Neuronal stem cell (in vitro differentiated cells): Measurements from ENCODE around the gene ZNF557.

Experiments used
- DNase-seq: peaks from one replicate; pipeline ENCODE4 v3.0.0-alpha.2; 2013; ENCODE audit warnings: low spot score
- H2AFZ ChIP-seq: one replicate; pipeline ENCODE4 v1.6.1; 2013; ENCODE audit warnings: mild to moderate bottlenecking, low read length, inconsistent platforms
- H2AK5ac ChIP-seq: 2 replicates; pipeline ENCODE4 v1.6.1; 2013; ENCODE audit warnings: low read depth, mild to moderate bottlenecking, inconsistent platforms, low read length, moderate library complexity, mixed read lengths
- H2BK120ac ChIP-seq: 2 replicates; pipeline ENCODE4 v1.6.1; 2013; ENCODE audit warnings: low read depth, mild to moderate bottlenecking, inconsistent platforms, low read length, moderate library complexity, mixed read lengths
- H2BK12ac ChIP-seq: one replicate; pipeline ENCODE4 v1.6.1; 2013; ENCODE audit warnings: low read length, inconsistent platforms
- H2BK15ac ChIP-seq: 2 replicates; pipeline ENCODE4 v1.6.1; 2013; ENCODE audit warnings: mild to moderate bottlenecking, low read length, inconsistent platforms, mixed read lengths
- H2BK5ac ChIP-seq: one replicate; pipeline ENCODE4 v1.6.1; 2013; ENCODE audit warnings: inconsistent platforms, mild to moderate bottlenecking, low read length, moderate library complexity
- H3K14ac ChIP-seq: one replicate; pipeline ENCODE4 v1.6.1; 2013; ENCODE audit warnings: low read length, inconsistent platforms
- H3K18ac ChIP-seq: 2 replicates; pipeline ENCODE4 v1.6.1; 2013; ENCODE audit warnings: low read length, inconsistent platforms
- H3K23ac ChIP-seq: 2 replicates; pipeline ENCODE4 v1.6.1; 2013; ENCODE audit warnings: low read depth, mild to moderate bottlenecking, mixed read lengths, low read length, inconsistent platforms; ENCODE audit not compliant: poor library complexity
- H3K27ac ChIP-seq: replicated peaks from 3 replicates; pipeline ENCODE4 v1.5.1; 2013; ENCODE audit warnings: low read length, inconsistent platforms
- H3K27me3 ChIP-seq, 3 experiments: 2 replicates each; pipeline ENCODE4 v1.6.1; 2013; ENCODE audit warnings: low read length in 3 of 3, mild to moderate bottlenecking in 2 of 3, inconsistent platforms in 1 of 3, low read depth in 1 of 3, mixed read lengths in 1 of 3, moderate library complexity in 1 of 3; ENCODE audit not compliant: control insufficient read depth in 3 of 3, insufficient read depth in 3 of 3
- H3K36me3 ChIP-seq, 2 donors: replicated peaks in 1 of 2; 2 replicates each; pipeline ENCODE4 v1.6.1; 2013; ENCODE audit warnings: low read length in 2 of 2; ENCODE audit not compliant: control insufficient read depth in 2 of 2, insufficient read depth in 2 of 2
- H3K4ac ChIP-seq: 2 replicates; pipeline ENCODE4 v1.6.1; 2013; ENCODE audit warnings: inconsistent platforms, mild to moderate bottlenecking, low read length, moderate library complexity
- H3K4me1 ChIP-seq, 2 donors: 1 replicate in 1 of 2; 2 replicates in 1 of 2; pipeline ENCODE4 v1.6.1; 2013; ENCODE audit warnings: low read length in 2 of 2, low read depth in 1 of 2; ENCODE audit not compliant: control insufficient read depth in 2 of 2, insufficient read depth in 1 of 2
- H3K4me2 ChIP-seq: one replicate; pipeline ENCODE4 v1.6.1; 2013; ENCODE audit warnings: mild to moderate bottlenecking, low read length, inconsistent platforms; ENCODE audit not compliant: insufficient read depth, poor library complexity, severe bottlenecking
- H3K4me3 ChIP-seq, 2 donors: 2 replicates each; pipeline ENCODE4 v1.5.1; 2013; ENCODE audit warnings: low read length in 2 of 2, mild to moderate bottlenecking in 2 of 2, inconsistent platforms in 1 of 2, moderate library complexity in 1 of 2
- H3K79me1 ChIP-seq: one replicate; pipeline ENCODE4 v1.6.1; 2013; ENCODE audit warnings: low read depth, mild to moderate bottlenecking, inconsistent platforms, low read length, moderate library complexity
- H3K9ac ChIP-seq: one replicate; pipeline ENCODE4 v1.6.1; 2013; ENCODE audit warnings: mild to moderate bottlenecking, low read depth, low read length, inconsistent platforms; ENCODE audit not compliant: poor library complexity
- H3K9me3 ChIP-seq, 2 donors: replicated peaks in 1 of 2; 2 replicates each; pipeline versions ENCODE3 to v1.6.1; 2013; ENCODE audit warnings: low read length in 2 of 2, mild to moderate bottlenecking in 2 of 2, inconsistent platforms in 1 of 2, low read depth in 1 of 2, mixed read lengths in 1 of 2, moderate library complexity in 1 of 2; ENCODE audit not compliant: control insufficient read depth in 2 of 2, insufficient read depth in 1 of 2
- H4K8ac ChIP-seq: one replicate; pipeline ENCODE4 v1.6.1; 2013; ENCODE audit warnings: low read depth, mild to moderate bottlenecking, inconsistent platforms, low read length, moderate library complexity
- H4K91ac ChIP-seq: one replicate; pipeline ENCODE4 v1.6.1; 2013; ENCODE audit warnings: low read length, low read depth, mild to moderate bottlenecking, inconsistent platforms; ENCODE audit not compliant: poor library complexity
- WGBS, 2 donors: extraction: QIAGEN DNeasy Blood & Tissue Kit; methylation state at CpG; one replicate each; pipeline ENCODE4 v1.1.7; 2013; ENCODE audit warnings: missing lambda C conversion rate in 2 of 2, mixed read lengths in 1 of 2; ENCODE audit not compliant: insufficient read length in 2 of 2, insufficient replicate concordance in 1 of 2; ENCODE audit errors: extremely low coverage in 2 of 2; 5-methylcytosine and 5-hydroxymethylcytosine counted together

Gene ZNF557

DNA sequence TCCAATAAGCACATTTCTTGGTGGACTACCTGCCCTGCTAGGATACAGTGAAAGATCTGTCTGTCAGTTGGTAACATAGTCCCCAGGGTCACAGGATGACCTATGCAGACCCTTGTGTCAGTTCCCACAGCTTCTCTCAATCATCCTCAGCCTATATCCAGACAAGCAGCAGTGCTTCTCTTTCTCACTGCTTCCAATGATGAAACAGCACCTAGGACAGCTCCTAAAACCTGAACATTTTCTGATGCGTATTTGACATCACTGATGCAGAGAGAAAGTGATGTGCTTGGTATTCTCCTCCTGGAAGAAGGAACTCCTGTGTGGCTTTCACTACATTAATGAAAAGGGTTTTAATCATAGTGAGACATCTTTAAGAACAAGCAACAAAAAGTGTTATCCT is 43.7 kb downstream of the ZNF557 start:
- Histone ChIP-seq H4K8ac (no peak overlapping the region), H3K36me3 (peaks cover 3 to 23% of the 10 kb centered on the region in 2 donors), H3K4me1 (no peaks in the 10 kb centered on the region), H3K27ac (no peak overlapping the region), H2AK5ac (no peak overlapping the region), H2BK120ac (no peak overlapping the region), H2BK15ac (no peak overlapping the region), H2BK5ac (no peak overlapping the region), H2AFZ (no peak overlapping the region), H3K9ac (no peak overlapping the region), H3K4ac (no peak overlapping the region), H3K27me3 (no peaks in the 10 kb centered on the region), H3K9me3 (peaks cover 0 to 8% of the 10 kb centered on the region in 2 donors), H3K23ac (no peak overlapping the region), H3K14ac (no peak overlapping the region), H4K91ac (no peak overlapping the region), H2BK12ac (no peak overlapping the region), H3K18ac (no peak overlapping the region), H3K79me1 (no peaks in the 10 kb centered on the region), H3K4me2 (no peak overlapping the region), H3K4me3 (no peak overlapping the region)
- WGBS, 2 donors: no CpG with 5 or more reads among the region's 1 CpG
- no peak for DNase-seq

- Histone ChIP-seq H3K36me3 (peaks cover 10 to 43% of the 10 kb centered on the region in 2 donors), H3K23ac (no peak overlapping the region), H2BK15ac (no peak overlapping the region), H4K91ac (no peak overlapping the region), H4K8ac (no peak overlapping the region), H3K27me3 (no peaks in the 10 kb centered on the region), H3K9me3 (peaks cover 0 to 13% of the 10 kb centered on the region in 2 donors), H3K14ac (no peak overlapping the region), H3K4me3 (no peak overlapping the region), H2AFZ (no peak overlapping the region), H3K9ac (no peak overlapping the region), H3K4ac (no peak overlapping the region), H3K79me1 (peaks cover 4% of the 10 kb centered on the region), H2BK120ac (no peak overlapping the region), H3K18ac (no peak overlapping the region), H3K4me2 (no peak overlapping the region), H3K4me1 (peaks cover 0 to 2% of the 10 kb centered on the region in 2 donors), H2AK5ac (no peak overlapping the region), H2BK12ac (no peak overlapping the region), H3K27ac (no peak overlapping the region), H2BK5ac (no peak overlapping the region)
- WGBS, 2 donors: no CpG with 5 or more reads among the region's 6 CpGs
- no peak for DNase-seq
These were observed 46.2 kb downstream of the ZNF557 start for GRCh38 chr19:7115721-7116120.

DNA sequence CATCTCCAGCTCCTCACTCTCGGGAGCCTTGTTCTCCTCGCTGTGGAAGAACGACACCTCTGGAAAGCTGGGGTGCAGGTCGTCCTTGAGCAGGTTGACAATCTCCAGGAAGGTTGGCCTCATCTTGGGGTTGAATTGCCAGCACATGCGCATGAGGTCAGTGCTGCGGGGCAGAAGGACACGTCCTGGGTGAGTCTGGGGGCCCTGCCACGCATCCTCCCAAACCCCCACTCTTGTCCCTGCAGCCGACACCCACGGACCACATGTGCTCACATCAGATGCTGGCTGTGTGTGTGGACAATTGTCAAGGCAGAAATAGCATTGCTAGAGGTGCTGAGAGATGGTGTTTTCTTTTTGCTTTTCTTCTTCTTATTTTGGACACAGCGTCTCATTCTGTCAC is 47.7 kb downstream of the ZNF557 start:
- no peak overlapping the region for H2AFZ ChIP-seq
- no CpG with 5 or more reads among the region's 11 CpGs for WGBS, 2 donors
- no peak for DNase-seq
- peaks cover 10 to 53% of the 10 kb centered on the region in 2 donors for H3K36me3 ChIP-seq
- H2BK15ac ChIP-seq: no peak overlapping the region
- no peak overlapping the region for H2AK5ac ChIP-seq
- H3K4me3 ChIP-seq: no peak overlapping the region
- H3K18ac ChIP-seq: no peak overlapping the region
- H3K23ac ChIP-seq: no peak overlapping the region
- H3K27ac ChIP-seq: no peak overlapping the region
- H3K4ac ChIP-seq: no peak overlapping the region
- H3K4me2 ChIP-seq: no peak overlapping the region
- H4K8ac ChIP-seq: no peak overlapping the region
- H4K91ac ChIP-seq: no peak overlapping the region
- H3K79me1 ChIP-seq: peaks cover 4% of the 10 kb centered on the region
- H3K4me1 ChIP-seq: peaks cover 0 to 2% of the 10 kb centered on the region in 2 donors
- no peak overlapping the region for H2BK12ac ChIP-seq
- H3K9ac ChIP-seq: no peak overlapping the region
- no peak overlapping the region for H2BK5ac ChIP-seq
- no peak overlapping the region for H3K14ac ChIP-seq
- no peaks in the 10 kb centered on the region for H3K27me3 ChIP-seq
- no peak overlapping the region for H2BK120ac ChIP-seq
- H3K9me3 ChIP-seq: peaks cover 0 to 13% of the 10 kb centered on the region in 2 donors

DNA sequence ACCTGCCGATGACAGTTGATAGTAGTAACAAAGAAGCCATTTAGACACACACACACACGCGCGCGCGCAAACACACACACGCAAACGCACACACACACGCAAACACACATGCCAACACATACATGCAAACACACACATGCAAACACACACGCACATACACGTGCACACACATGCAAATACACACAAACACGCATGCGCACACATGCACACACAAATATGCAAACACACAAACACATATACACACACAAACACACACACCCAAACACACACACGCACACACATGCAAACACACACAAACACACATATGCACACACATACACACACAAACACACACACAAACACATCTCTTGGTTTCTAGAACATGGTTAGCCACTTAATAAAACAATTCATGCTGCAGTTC is 50.1 kb downstream of the ZNF557 start:
- Histone ChIP-seq H2BK12ac (peak overlapping the region; percentile 50), H2BK5ac (no peak overlapping the region), H3K14ac (peak overlapping the region; percentile 63), H3K4ac (peak overlapping the region; percentile 85), H3K36me3 (peaks cover 10 to 60% of the 10 kb centered on the region in 2 donors), H3K27me3 (no peaks in the 10 kb centered on the region), H2AFZ (no peak overlapping the region), H3K18ac (no peak overlapping the region), H2AK5ac (no peak overlapping the region), H3K4me2 (no peak overlapping the region), H4K91ac (no peak overlapping the region), H3K79me1 (peaks cover 4% of the 10 kb centered on the region), H3K23ac (peak overlapping the region; percentile 40), H2BK120ac (no peak overlapping the region), H2BK15ac (no peak overlapping the region), H3K4me1 (peaks cover 0 to 2% of the 10 kb centered on the region in 2 donors), H3K9me3 (peaks cover 0 to 9% of the 10 kb centered on the region in 2 donors), H3K27ac (no peak overlapping the region), H4K8ac (no peak overlapping the region), H3K4me3 (peak overlapping the region in 1 of 2 donors; percentile 70), H3K9ac (peak overlapping the region; percentile 76)
- 100% methylated on average over 7 of the region's 14 CpGs; no CpG with 5 or more reads in 1 of the 2 donors for whole genome bisulfite sequencing, 2 donors
- DNase-seq: no peak
